HTERT RPE-1 (cell line): ENCODE results near the gene RFX5.

ENCODE experiments used
- in situ Hi-C: fragments of 300-500 bp; cut with MboI; formaldehyde crosslinking; loops from 4 replicates; pipeline ENCODE4 v1.14.3; 2020; ENCODE audit warnings: low sequenced_read_pairs

Gene RFX5

DNA sequence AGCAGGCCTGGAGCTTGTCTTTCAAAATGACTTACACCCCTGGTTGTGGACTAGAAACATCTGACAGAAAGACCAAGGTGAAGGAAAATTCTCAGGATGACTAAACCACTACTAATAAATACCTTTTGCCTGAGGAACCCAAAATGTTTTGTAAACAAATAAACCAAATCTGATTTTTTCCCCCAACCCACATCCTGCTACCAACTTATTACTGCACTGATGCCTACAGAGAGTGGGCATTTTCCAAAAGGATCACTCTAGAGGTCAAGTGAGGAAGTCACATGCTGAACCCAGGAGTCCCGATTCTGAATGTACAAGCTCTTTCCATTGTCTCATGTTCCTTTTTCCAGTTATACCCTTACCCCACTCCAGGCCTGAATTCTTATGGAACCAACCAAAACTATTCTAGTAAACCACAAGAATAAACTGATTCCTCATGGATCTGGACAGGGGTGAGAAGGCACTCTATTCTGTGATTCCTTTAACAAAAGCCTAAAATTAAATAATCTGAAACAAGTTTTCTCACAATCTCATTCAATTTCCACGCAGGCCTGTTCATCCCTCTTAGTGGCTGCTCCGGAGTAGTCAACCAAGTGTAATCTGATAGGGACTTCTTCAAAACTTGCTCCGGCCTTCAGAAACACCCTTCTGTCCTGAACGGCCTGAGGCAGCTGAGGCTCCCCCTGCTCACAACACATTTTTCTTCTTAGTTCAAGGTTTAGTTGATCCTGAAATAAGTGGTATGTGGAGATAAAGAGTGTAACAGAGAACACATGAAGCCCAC lies 21.2 kb downstream of the RFX5 start:
- in situ Hi-C loops, result no loop called here

DNA sequence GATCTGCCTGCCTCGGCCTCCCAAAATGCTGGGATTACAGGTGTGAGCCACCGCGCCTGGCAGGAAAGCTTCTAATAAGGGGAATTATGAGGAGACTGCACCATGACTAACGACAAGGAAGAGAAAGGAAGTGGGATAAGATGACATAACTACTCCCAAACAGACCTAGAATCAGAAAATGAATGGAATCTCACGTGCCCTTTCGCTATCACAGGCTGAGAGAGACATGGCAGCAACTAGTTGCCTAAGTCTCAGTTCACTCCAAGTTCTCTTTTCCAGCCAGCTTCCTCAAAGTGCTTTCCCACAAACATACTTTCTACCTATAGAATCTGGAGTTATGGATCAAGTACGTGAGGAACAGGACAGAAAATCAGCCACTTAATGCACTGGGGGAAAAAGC lies 21.8 kb downstream of the RFX5 start:
- in situ Hi-C loops, result no loop called here

GRCh38 chr1:151324390-151324930 lies 22.6 kb downstream of the RFX5 start:
- in situ Hi-C loops, result no loop called here

DNA sequence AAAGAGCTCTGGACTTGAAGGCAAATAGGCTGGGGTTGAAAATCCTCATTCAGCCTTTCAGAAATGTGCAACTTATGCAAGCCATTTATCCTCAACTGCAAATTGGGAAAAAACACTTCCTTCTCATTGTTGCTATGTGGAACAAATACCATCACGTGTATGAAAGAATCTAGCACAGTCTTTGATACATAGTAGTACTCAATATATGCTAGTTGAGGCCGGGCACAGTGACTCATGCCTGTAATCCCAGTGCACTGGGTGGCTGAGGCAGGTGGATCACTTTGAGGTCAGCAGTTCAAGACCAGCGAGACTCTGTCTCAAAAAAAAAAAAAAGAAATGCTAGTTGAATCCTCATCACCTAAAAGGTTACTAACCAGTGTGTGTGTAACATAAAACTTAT lies 28.1 kb downstream of the RFX5 start:
- in situ Hi-C loops, result no loop called here

- in situ Hi-C loops, result no loop called here
Observed at GRCh38 chr1:151315565-151316235, 31.4 kb downstream of the RFX5 start.

DNA sequence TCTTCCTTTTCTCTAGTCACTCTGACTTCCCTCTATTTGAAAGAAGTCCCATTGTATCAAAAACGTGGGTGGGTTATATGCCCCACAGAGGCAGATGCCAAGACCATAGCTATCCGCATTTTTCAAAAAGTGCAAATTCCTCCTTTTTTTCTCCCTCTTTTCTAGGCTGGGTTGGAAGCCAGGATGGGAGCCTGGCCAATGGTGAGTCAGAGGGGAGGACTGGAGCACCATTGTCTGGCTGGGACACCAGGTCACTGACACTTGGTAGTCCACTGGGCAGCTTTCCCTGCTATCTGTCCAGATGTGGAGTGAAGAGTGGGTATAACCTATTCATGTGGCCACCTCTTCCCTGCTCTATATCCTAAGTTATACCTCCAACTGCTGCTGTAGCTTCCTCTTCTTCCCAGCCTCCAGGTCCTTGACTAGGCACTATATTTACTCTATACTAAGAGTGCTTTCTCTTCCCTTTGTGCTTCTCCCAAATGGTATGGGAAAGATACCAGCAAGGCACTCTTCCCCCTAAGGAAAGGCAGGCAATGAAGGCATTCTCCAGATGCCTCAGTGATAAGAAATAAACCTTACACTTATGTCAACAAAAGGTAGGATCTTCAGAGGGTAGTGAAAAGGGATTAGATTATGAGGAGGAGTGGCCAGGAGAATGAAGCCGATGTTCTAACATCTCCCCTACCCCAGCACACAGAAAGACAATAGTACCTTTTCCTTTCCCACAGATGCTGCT lies 32.7 kb downstream of the RFX5 start:
- in situ Hi-C loops, result no loop called here

- in situ Hi-C loops, result no loop called here
Observed at GRCh38 chr1:151313501-151313900, 33.6 kb downstream of the RFX5 start.

- in situ Hi-C loops, result no loop called here
Observed at GRCh38 chr1:151312826-151313225, 34.2 kb downstream of the RFX5 start.

DNA sequence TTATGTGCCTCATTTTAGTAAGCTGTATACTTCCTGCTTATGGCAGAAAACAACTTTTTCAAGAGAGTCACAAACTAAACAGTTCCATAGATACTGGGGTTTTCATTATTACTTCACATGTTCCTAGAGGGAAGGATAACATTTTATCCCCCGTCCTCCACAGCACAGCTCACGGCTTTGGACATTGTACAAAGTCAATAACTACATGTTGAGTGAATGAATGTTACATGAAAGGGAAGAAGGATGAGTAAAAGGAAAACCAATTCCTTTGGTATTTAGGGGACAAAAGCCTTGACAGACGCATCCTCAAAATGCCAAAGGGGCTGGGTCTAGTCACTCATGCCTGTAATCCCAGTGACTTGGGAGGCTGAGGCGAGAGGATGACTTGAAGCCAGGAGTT lies 34.6 kb downstream of the RFX5 start:
- in situ Hi-C loops, result no loop called here

DNA sequence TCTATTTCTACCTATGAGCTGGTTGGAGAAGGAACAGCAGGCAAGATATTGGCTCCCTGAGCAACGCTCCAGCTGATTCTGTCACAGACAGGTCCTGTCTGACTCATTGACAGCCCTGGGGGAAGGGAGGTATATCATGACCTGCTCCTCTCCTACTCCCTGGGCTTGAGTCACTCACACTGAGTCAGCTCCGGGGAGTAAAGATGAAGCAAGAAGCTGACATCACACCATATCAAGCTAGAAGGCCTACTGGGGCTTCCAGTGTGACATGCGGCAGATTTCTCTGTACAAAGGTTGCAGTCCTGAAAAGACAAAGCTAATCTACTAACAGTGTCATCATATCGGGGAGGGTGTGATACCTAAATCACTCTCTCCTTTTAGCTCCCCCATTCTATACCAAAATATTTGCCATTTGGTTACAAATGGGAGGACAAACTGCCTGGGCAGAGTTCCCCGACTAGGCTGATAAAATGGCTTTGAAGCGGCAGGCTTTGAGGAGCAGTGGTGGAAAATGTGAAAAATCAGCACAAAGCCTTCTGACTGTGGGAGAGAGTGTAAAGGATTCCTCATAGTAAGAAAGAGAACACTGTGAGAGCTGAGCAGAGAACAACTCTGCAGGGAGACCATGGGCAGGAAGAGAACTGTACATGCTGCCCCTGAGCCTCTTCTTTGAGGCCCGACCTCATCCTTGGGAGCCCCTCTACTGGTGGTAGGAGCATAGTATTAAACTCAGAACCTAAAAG lies 35.3 kb downstream of the RFX5 start:
- in situ Hi-C loops, result no loop called here

DNA sequence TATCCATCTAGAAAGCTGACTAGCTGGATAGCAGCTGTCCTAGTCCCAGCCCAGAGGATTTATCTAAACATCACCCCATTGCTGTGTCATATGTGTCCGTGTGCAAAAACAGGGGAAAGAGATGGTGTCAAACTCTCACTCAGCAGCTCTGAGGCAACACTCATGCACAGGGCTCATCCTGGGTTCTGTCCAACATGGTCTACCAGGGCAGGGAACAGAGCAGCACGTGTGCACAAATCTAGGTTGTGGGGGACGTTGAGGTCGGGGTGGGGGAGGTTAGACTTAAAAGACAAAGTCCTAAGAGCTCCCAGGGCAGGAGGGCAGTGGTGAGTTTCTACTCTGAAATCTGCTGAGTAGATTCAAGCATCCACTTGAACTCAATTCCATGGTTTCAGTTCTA lies 36.0 kb downstream of the RFX5 start:
- in situ Hi-C loops, result no loop called here

DNA sequence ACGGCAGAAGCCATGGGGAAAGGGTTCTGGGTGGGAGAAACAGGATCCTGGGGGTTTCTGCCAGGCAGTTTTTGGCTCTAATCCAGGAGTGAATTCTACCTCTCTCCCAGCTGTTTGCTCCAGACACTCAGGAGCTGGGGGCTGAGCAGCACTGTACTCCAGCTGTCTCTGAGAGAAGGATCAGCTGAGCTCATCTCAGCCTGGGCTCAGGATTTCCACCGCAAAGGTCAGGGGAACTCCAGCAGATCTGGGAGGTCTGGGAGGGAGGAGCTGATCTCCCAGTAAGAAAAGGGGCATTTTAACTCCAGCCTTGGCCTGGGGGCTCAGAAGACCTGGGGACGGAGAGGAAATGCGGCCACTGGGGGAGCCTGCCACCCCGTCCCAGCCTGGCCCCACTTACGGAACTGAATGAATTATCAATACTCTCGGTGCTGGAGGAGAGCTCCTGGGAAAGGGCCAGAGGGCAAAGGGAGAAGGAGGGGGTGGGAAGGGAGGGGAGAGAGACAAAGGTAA lies 37.2 kb downstream of the RFX5 start:
- in situ Hi-C loops, result no loop called here

GRCh38 chr1:151294742-151295462 lies 52.1 kb downstream of the RFX5 start:
- in situ Hi-C loops, result no loop called here

GRCh38 chr1:151293093-151293492 lies 54.0 kb downstream of the RFX5 start:
- in situ Hi-C loops, result no loop called here

GRCh38 chr1:151292207-151293030 lies 54.6 kb downstream of the RFX5 start:
- in situ Hi-C loops, result no loop called here

GRCh38 chr1:151290709-151291303 lies 56.2 kb downstream of the RFX5 start:
- in situ Hi-C loops, result no loop called here
